HepG2 (cell line): ENCODE data around the gene TDRD3. TPM values are rescaled to one million over a fixed set of nuclear protein-coding genes. Genes with fewer than 3 reads are reported as not detected.

Source experiments
- ARNTL ChIP-seq: sonication (generic); formaldehyde crosslinking; IDR thresholded peaks from 2 replicates; pipeline ENCODE4 v1.4.0; 2020; ENCODE audit warnings: mild to moderate bottlenecking, missing genetic modification reagents
- CBX1 ChIP-seq: IDR thresholded peaks from one replicate; pipeline ENCODE4 v1.6.1; 2016; ENCODE audit warnings: antibody characterized with exemption, low read depth
- CCDC6 ChIP-seq: sonication (generic); formaldehyde crosslinking; IDR thresholded peaks from 2 replicates; pipeline ENCODE4 v1.8.1; 2022; ENCODE audit warnings: mild to moderate bottlenecking, missing genetic modification reagents, moderate library complexity
- GTF2F1 ChIP-seq: fragments of 150-350 bp; IDR thresholded peaks from 2 replicates; pipeline ENCODE4 v1.6.1; 2014; ENCODE audit warnings: low read length
- HOXA5 ChIP-seq: sonication (generic); formaldehyde crosslinking; IDR thresholded peaks from 2 replicates; pipeline ENCODE4 v1.4.0; 2020; ENCODE audit warnings: missing genetic modification reagents
- JUN ChIP-seq: sonication (generic); formaldehyde crosslinking; IDR thresholded peaks from 2 replicates; pipeline ENCODE4 v1.4.0; 2020; ENCODE audit warnings: mild to moderate bottlenecking, missing genetic modification reagents
- MZF1 ChIP-seq: sonication (generic); formaldehyde crosslinking; IDR thresholded peaks from 2 replicates; pipeline ENCODE4 v1.8.1; 2023; ENCODE audit warnings: mild to moderate bottlenecking, missing genetic modification reagents, borderline replicate concordance
- NFYB ChIP-seq: sonication (generic); formaldehyde crosslinking; IDR thresholded peaks from 2 replicates; pipeline ENCODE4 v1.4.0; 2020; ENCODE audit warnings: missing genetic modification reagents
- POLR2A ChIP-seq, 2 experiments: IDR thresholded peaks; 2 replicates each; pipeline ENCODE4 v1.6.1; 2011; ENCODE audit warnings: low read depth in 2 of 2, low read length in 2 of 2, mild to moderate bottlenecking in 1 of 2, moderate library complexity in 1 of 2; ENCODE audit not compliant: insufficient read depth in 1 of 2
- SMYD3 ChIP-seq: sonication (generic); formaldehyde crosslinking; IDR thresholded peaks from 2 replicates; pipeline ENCODE4 v1.8.1; 2023; ENCODE audit warnings: mild to moderate bottlenecking, missing genetic modification reagents
- SPEN ChIP-seq: sonication (generic); formaldehyde crosslinking; IDR thresholded peaks from 2 replicates; pipeline ENCODE4 v1.5.1; 2020; ENCODE audit warnings: low read depth, mild to moderate bottlenecking, missing genetic modification reagents
- XRCC5 ChIP-seq: fragments of 200-400 bp; formaldehyde crosslinking; optimal IDR thresholded peaks from 2 replicates; pipeline ENCODE3; 2017; ENCODE audit warnings: mild to moderate bottlenecking, low read length
- ZNF121 ChIP-seq: sonication (generic); formaldehyde crosslinking; IDR thresholded peaks from 2 replicates; pipeline ENCODE4 v1.5.0; 2020; ENCODE audit warnings: mild to moderate bottlenecking, missing genetic modification reagents
- ZNF616 ChIP-seq: sonication (generic); formaldehyde crosslinking; IDR thresholded peaks from 2 replicates; pipeline ENCODE4 v1.5.0; 2020; ENCODE audit warnings: low read depth, mild to moderate bottlenecking, missing genetic modification reagents
- polyA plus RNA-seq, 8 experiments: library from polyadenylated mRNA; depleted of rRNA in 3 of 8; stranded (reverse) in 7 of 8; unstranded in 1 of 8; fragments of >200 nt; fragmentation: Illumina TruSeq in 4 of 8; extraction: Trizol in 4 of 8; gene quantifications; 2 replicates each; pipeline versions ENCODE4 v1.2.1 to v1.2.3, GENCODE V29; 2011 to 2016; ENCODE audit warnings: low read depth in 4 of 8, missing spikeins in 1 of 8, mixed read lengths in 1 of 8; ENCODE audit not compliant: insufficient read depth in 1 of 8
- total RNA-seq, 5 experiments: library from RNA; depleted of rRNA; stranded (reverse); fragments of >200 nt; fragmentation: Illumina TruSeq; extraction: Trizol; gene quantifications; 2 replicates each; pipeline ENCODE4 v1.2.3, GENCODE V29; 2016; ENCODE audit warnings: low read depth in 1 of 5
- TF ChIP-seq, protein P1 (sequence below), 2 experiments: sonication (generic) in 1 of 2; formaldehyde crosslinking in 1 of 2; IDR thresholded peaks; 2 replicates each; pipeline versions ENCODE4 v1.4.0 to v1.6.1; 2018 to 2020; ENCODE audit warnings: missing genetic modification reagents in 2 of 2, borderline replicate concordance in 1 of 2, low read depth in 1 of 2, mild to moderate bottlenecking in 1 of 2, missing biosample characterization in 1 of 2
- TF ChIP-seq, protein P2 (sequence below): sonication (generic); formaldehyde crosslinking; IDR thresholded peaks from 2 replicates; pipeline ENCODE4 v1.4.0; 2020; ENCODE audit warnings: mild to moderate bottlenecking, missing genetic modification reagents
- TF ChIP-seq, protein P3 (sequence below): sonication (generic); formaldehyde crosslinking; IDR thresholded peaks from 2 replicates; pipeline ENCODE4; 2020; ENCODE audit warnings: missing genetic modification reagents, mild to moderate bottlenecking, borderline replicate concordance
- TF ChIP-seq, protein P4 (sequence below): sonication (generic); formaldehyde crosslinking; IDR thresholded peaks from 2 replicates; pipeline ENCODE4 v1.4.0; 2020; ENCODE audit warnings: missing genetic modification reagents, low read depth, mild to moderate bottlenecking, borderline replicate concordance
- TF ChIP-seq, protein P5 (sequence below): sonication (generic); formaldehyde crosslinking; IDR thresholded peaks from 2 replicates; pipeline ENCODE4 v1.4.0; 2020; ENCODE audit warnings: missing genetic modification reagents, borderline replicate concordance
- TF ChIP-seq, protein P6 (sequence below): sonication (generic); formaldehyde crosslinking; IDR thresholded peaks from 2 replicates; pipeline ENCODE4 v1.5.0; 2020; ENCODE audit warnings: missing genetic modification reagents, mild to moderate bottlenecking, borderline replicate concordance

TDRD3 gene
- total and polyA plus RNA-seq, 2 of the 13 experiments (the other 11 are each of a cell fraction or from before 2014, with no cell fraction given): 4.7 to 11.8 TPM

DNA sequence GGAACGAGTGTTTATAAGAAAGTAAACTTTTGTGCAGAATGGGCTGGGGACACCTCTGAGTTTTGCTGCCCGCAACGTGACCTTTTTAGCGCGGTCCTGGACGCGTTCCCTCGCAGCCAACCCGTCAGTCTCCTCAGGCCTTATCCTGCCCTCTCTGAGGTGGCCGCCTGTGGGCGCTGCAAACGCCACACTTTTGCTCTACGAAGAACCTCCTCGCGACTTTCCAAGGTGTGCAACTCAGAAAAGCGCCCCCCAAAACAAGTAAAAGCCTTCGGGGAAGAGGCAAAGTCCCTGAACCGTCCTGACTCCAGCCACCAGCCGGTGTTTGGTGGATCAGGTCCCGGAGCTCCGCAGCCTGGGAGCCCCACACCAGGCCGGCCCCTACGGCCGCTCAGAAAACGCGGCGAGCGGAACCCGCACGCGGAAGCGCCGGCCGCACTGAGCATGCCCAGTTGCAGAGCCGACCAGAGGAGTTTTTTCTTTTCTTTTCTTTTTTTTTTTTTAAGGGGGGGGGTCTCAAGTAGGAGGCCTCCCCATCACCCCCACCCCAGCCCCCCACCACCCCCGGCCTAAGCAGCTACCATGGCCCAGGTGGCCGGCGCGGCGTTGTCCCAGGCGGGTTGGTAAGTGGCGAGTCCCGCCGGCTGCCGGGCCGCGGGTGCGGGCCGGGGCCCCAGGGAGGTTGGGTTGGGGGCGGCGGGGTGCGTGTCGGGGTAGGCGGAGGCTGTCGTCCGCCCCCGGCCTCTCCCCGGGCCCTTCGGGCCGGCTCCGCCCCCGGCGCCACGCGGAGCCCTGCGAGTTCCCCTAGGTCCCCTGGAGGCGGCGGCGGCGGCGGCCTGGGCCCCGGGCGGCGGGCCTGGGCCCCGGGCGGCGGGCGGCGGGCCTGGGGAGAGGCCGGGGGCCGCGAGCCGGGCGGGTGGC is at the start of gene TDRD3 (continued):
- TF ChIP-seq ARNTL (peak; percentile 16; the same call in 1 of the 2 replicates), POLR2A (IDR thresholded peaks at IDR 0.05; ENCODE audit: insufficient read depth in 1 of 2, low read depth in 2 of 2, low read length in 2 of 2) (peak; percentile 70 to 71), GTF2F1 (no peak), MZF1 (CRISPR knock-in tag) (no peak), NFYB (no peak), ZNF121 (CRISPR knock-in tag) (no peak), XRCC5 (peak; percentile 76), CBX1 (peak; percentile 49), JUN (CRISPR knock-in tag) (no peak), CCDC6 (CRISPR knock-in tag) (no peak), SMYD3 (CRISPR knock-in tag) (no peak), ZNF616 (CRISPR knock-in tag) (0 out of 2 replicates have a peak, but pooled peaks have one; percentile 56), HOXA5 (CRISPR knock-in tag) (no peak), SPEN (CRISPR knock-in tag) (peak; percentile 35; the same call in 1 of the 2 replicates)
- TF ChIP-seq, protein P1, sequence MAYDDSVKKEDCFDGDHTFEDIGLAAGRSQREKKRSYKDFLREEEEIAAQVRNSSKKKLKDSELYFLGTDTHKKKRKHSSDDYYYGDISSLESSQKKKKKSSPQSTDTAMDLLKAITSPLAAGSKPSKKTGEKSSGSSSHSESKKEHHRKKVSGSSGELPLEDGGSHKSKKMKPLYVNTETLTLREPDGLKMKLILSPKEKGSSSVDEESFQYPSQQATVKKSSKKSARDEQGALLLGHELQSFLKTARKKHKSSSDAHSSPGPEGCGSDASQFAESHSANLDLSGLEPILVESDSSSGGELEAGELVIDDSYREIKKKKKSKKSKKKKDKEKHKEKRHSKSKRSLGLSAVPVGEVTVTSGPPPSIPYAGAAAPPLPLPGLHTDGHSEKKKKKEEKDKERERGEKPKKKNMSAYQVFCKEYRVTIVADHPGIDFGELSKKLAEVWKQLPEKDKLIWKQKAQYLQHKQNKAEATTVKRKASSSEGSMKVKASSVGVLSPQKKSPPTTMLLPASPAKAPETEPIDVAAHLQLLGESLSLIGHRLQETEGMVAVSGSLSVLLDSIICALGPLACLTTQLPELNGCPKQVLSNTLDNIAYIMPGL (CRISPR knock-in tag; IDR thresholded peaks at IDR 0.05; ENCODE audit: borderline replicate concordance in 1 of 2, low read depth in 1 of 2): peak; percentile 73 to 77; a peak in 3 of 4 replicates
- TF ChIP-seq, protein P2, sequence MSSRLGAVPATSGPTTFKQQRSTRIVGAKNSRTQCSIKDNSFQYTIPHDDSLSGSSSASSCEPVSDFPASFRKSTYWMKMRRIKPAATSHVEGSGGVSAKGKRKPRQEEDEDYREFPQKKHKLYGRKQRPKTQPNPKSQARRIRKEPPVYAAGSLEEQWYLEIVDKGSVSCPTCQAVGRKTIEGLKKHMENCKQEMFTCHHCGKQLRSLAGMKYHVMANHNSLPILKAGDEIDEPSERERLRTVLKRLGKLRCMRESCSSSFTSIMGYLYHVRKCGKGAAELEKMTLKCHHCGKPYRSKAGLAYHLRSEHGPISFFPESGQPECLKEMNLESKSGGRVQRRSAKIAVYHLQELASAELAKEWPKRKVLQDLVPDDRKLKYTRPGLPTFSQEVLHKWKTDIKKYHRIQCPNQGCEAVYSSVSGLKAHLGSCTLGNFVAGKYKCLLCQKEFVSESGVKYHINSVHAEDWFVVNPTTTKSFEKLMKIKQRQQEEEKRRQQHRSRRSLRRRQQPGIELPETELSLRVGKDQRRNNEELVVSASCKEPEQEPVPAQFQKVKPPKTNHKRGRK (CRISPR knock-in tag): no peak
- TF ChIP-seq, protein P3, sequence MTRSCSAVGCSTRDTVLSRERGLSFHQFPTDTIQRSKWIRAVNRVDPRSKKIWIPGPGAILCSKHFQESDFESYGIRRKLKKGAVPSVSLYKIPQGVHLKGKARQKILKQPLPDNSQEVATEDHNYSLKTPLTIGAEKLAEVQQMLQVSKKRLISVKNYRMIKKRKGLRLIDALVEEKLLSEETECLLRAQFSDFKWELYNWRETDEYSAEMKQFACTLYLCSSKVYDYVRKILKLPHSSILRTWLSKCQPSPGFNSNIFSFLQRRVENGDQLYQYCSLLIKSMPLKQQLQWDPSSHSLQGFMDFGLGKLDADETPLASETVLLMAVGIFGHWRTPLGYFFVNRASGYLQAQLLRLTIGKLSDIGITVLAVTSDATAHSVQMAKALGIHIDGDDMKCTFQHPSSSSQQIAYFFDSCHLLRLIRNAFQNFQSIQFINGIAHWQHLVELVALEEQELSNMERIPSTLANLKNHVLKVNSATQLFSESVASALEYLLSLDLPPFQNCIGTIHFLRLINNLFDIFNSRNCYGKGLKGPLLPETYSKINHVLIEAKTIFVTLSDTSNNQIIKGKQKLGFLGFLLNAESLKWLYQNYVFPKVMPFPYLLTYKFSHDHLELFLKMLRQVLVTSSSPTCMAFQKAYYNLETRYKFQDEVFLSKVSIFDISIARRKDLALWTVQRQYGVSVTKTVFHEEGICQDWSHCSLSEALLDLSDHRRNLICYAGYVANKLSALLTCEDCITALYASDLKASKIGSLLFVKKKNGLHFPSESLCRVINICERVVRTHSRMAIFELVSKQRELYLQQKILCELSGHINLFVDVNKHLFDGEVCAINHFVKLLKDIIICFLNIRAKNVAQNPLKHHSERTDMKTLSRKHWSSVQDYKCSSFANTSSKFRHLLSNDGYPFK: no peak
- TF ChIP-seq, protein P4, sequence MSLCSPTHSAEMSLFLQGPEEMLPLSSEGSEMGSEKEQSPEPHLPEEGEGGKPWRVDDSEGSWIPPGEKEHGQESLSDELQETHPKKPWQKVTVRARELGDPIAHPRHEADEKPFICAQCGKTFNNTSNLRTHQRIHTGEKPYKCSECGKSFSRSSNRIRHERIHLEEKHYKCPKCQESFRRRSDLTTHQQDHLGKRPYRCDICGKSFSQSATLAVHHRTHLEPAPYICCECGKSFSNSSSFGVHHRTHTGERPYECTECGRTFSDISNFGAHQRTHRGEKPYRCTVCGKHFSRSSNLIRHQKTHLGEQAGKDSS (CRISPR knock-in tag): peak; percentile 53; the same call in 1 of the 2 replicates
- TF ChIP-seq, protein P5, sequence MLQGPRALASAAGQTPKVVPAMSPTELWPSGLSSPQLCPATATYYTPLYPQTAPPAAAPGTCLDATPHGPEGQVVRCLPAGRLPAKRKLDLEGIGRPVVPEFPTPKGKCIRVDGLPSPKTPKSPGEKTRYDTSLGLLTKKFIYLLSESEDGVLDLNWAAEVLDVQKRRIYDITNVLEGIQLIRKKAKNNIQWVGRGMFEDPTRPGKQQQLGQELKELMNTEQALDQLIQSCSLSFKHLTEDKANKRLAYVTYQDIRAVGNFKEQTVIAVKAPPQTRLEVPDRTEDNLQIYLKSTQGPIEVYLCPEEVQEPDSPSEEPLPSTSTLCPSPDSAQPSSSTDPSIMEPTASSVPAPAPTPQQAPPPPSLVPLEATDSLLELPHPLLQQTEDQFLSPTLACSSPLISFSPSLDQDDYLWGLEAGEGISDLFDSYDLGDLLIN: no peak
- TF ChIP-seq, protein P6, sequence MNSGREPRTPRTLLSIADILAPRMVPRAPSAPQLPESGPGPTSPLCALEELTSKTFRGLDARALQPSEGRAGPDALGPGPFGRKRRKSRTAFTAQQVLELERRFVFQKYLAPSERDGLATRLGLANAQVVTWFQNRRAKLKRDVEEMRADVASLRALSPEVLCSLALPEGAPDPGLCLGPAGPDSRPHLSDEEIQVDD (CRISPR knock-in tag): no peak
